Neutrophil (primary cell): ENCODE measurements around the gene ST8SIA5.

ENCODE experiments used
- H3K27ac ChIP-seq: fragments of 200-600 bp; sonication (generic); 2 replicates; pipeline ENCODE4 v1.5.1; 2016; ENCODE audit warnings: mild to moderate bottlenecking, moderate library complexity
- H3K27me3 ChIP-seq: fragments of 200-600 bp; sonication (generic); 2 replicates; pipeline ENCODE4 v1.6.0; 2016; ENCODE audit warnings: mild to moderate bottlenecking
- H3K36me3 ChIP-seq: fragments of 200-600 bp; sonication (generic); 2 replicates; pipeline ENCODE4 v1.5.1; 2017
- H3K4me1 ChIP-seq, 2 experiments: fragments of 200-600 bp in 1 of 2; sonication (generic) in 1 of 2; 1 replicate in 1 of 2; 2 replicates in 1 of 2; pipeline versions ENCODE4 v1.5.1 to v1.6.1; 2013 to 2016; ENCODE audit warnings: low read depth in 1 of 2, low read length in 1 of 2, mild to moderate bottlenecking in 1 of 2, moderate library complexity in 1 of 2; ENCODE audit not compliant: control insufficient read depth in 1 of 2, insufficient read depth in 1 of 2
- H3K4me3 ChIP-seq, 2 experiments: fragments of 200-600 bp in 1 of 2; sonication (generic) in 1 of 2; 1 replicate in 1 of 2; 2 replicates in 1 of 2; pipeline ENCODE4 v1.5.1; 2013 to 2016; ENCODE audit warnings: low read depth in 1 of 2, low read length in 1 of 2, mild to moderate bottlenecking in 1 of 2, moderate library complexity in 1 of 2
- H3K9me3 ChIP-seq: fragments of 200-600 bp; sonication (generic); 2 replicates; pipeline ENCODE4 v1.5.1; 2016
- CTCF ChIP-seq: fragments of 200-600 bp; sonication (generic); IDR thresholded peaks from 2 replicates; pipeline ENCODE4 v1.5.1; 2016; ENCODE audit warnings: antibody characterized with exemption

Gene ST8SIA5

GRCh38 chr18:46646468-46646867 is 110.4 kb downstream of the ST8SIA5 start:
- Histone ChIP-seq H3K4me3 (no peak overlapping the region), H3K4me1 (no peaks in the 10 kb centered on the region), H3K27me3 (peaks cover 32% of the 10 kb centered on the region), H3K27ac (no peak overlapping the region), H3K9me3 (no peaks in the 10 kb centered on the region), H3K36me3 (no peaks in the 10 kb centered on the region)
- no peak for TF ChIP-seq CTCF

GRCh38 chr18:46642561-46642960 is 114.3 kb downstream of the ST8SIA5 start:
- Histone ChIP-seq H3K4me1 (no peaks in the 10 kb centered on the region), H3K36me3 (no peaks in the 10 kb centered on the region), H3K4me3 (no peak overlapping the region), H3K9me3 (no peaks in the 10 kb centered on the region), H3K27ac (no peak overlapping the region), H3K27me3 (peaks cover 13% of the 10 kb centered on the region)
- TF ChIP-seq CTCF: no peak

GRCh38 chr18:46641917-46642316 is 114.9 kb downstream of the ST8SIA5 start:
- TF ChIP-seq CTCF: no peak
- H3K27me3 ChIP-seq: peaks cover 13% of the 10 kb centered on the region
- H3K4me1 ChIP-seq: no peaks in the 10 kb centered on the region
- H3K27ac ChIP-seq: no peak overlapping the region
- no peaks in the 10 kb centered on the region for H3K36me3 ChIP-seq
- no peak overlapping the region for H3K4me3 ChIP-seq
- no peaks in the 10 kb centered on the region for H3K9me3 ChIP-seq

GRCh38 chr18:46639386-46639785 is 117.5 kb downstream of the ST8SIA5 start:
- H3K4me3 ChIP-seq: no peak overlapping the region
- TF ChIP-seq CTCF: no peak

GRCh38 chr18:46636040-46636630 is 120.7 kb downstream of the ST8SIA5 start:
- Histone ChIP-seq H3K36me3 (no peaks in the 10 kb centered on the region), H3K4me1 (no peaks in the 10 kb centered on the region), H3K27me3 (peaks cover 22% of the 10 kb centered on the region), H3K4me3 (no peak overlapping the region), H3K27ac (no peak overlapping the region), H3K9me3 (no peaks in the 10 kb centered on the region)
- TF ChIP-seq CTCF: no peak

More at GRCh38 chr18:46639386-46639785, 117.5 kb downstream of the ST8SIA5 start:
- Histone ChIP-seq H3K36me3 (no peaks in the 10 kb centered on the region), H3K27me3 (peaks cover 28% of the 10 kb centered on the region), H3K27ac (no peak overlapping the region), H3K9me3 (no peaks in the 10 kb centered on the region), H3K4me1 (no peaks in the 10 kb centered on the region)
